SK-N-SH (cell line): ENCODE measurements around the gene CATSPERZ. TPM values are rescaled to one million over a fixed set of nuclear protein-coding genes. Genes with fewer than 3 reads are reported as not detected.

Experiments
- CHD2 ChIP-seq: fragments of 150-350 bp; IDR thresholded peaks from 2 replicates; pipeline ENCODE4 v1.6.1; 2018; ENCODE audit warnings: low read length; ENCODE audit not compliant: partially characterized antibody
- polyA plus RNA-seq, 3 experiments: library from polyadenylated mRNA; depleted of rRNA; stranded (reverse); fragments of >200 nt; gene quantifications; 2 replicates each; pipeline ENCODE4 v1.2.3, GENCODE V29; 2012
- small RNA-seq, 7 experiments: library from RNA; depleted of rRNA; stranded (forward); fragments of <200 nt; gene quantifications; one replicate each; pipeline ENCODE3, GENCODE V24; 2012
- TF ChIP-seq, protein P1 (sequence below): IDR thresholded peaks from 2 replicates; pipeline ENCODE4; 2012

The CATSPERZ gene
- polyA plus RNA-seq, 1 of the 3 experiments (the other 2 are of a cell fraction), result 0.54 TPM

DNA sequence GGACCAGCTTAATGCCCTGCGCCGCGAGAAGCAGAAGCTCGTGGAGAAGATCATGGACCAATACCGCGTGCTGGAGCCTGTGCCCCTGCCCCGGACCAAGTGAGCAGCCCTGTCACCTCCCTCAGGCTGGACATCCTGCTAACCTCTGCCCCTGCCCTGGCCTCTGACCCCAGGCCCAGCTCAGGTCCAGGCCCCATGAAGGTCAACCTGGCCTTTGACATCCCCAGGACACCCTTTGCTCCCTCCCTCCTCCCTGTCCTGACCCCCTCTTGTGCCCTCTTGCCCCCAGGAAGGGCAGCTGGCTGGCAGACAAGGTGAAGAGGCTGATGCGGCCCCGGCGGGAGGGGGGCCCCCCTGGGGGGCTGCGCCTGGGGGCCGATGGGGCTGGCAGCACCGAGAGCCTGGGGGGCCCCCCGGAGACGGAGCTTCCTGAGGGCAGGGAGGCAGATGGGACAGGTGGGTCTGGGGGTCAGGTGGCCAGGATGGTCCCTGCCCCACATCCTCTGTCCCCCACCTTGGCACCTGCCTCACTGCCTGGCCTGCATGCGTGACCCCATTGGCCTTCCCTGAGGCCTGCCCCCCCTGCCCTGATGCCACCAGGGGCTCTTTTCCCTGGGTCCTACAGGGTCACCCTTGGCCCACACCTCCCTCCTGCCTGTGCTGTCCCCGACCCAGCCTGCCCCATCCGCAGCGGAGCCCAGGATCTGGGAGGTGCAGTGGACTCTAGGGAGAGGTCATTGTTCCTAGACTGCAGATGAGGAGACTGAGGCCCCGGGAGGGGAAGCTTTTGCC is 53.8 kb downstream of the CATSPERZ start (continued):
- no peak for TF ChIP-seq CHD2
- TF ChIP-seq, protein P1, sequence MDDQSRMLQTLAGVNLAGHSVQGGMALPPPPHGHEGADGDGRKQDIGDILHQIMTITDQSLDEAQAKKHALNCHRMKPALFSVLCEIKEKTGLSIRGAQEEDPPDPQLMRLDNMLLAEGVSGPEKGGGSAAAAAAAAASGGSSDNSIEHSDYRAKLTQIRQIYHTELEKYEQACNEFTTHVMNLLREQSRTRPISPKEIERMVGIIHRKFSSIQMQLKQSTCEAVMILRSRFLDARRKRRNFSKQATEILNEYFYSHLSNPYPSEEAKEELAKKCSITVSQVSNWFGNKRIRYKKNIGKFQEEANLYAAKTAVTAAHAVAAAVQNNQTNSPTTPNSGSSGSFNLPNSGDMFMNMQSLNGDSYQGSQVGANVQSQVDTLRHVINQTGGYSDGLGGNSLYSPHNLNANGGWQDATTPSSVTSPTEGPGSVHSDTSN, result no peak

Small RNA genes within 50 kb of the gene (small RNA-seq; reads per million reads assigned to genes)
- gene MIR7155, result 0 reads per million in 7 experiments
- gene RF00019, result 0 reads per million in 7 experiments

Other genes with a start within 250 kb of the CATSPERZ start
- gene MACROD1, start 134.2 kb upstream of the CATSPERZ start, polyA plus RNA-seq (2012; rRNA removed), result 48.3 and 49.1 TPM in 2 replicates
- 163 TPM in 2 replicates for gene STIP1, start 114.2 kb upstream of the CATSPERZ start, polyA plus RNA-seq (2012; rRNA removed)
- 1.2 and 1.4 TPM in 2 replicates for gene FERMT3, start 93.6 kb upstream of the CATSPERZ start, polyA plus RNA-seq (2012; rRNA removed)
- 61.5 and 62.4 TPM in 2 replicates for gene TRPT1, start 74.2 kb upstream of the CATSPERZ start, polyA plus RNA-seq (2012; rRNA removed)
- gene NUDT22, start 74.1 kb upstream of the CATSPERZ start, polyA plus RNA-seq (2012; rRNA removed), result 72.7 and 74.0 TPM in 2 replicates
- 46.9 and 52.1 TPM in 2 replicates for gene DNAJC4, start 69.8 kb upstream of the CATSPERZ start, polyA plus RNA-seq (2012; rRNA removed)
- gene VEGFB, start 65.8 kb upstream of the CATSPERZ start, polyA plus RNA-seq (2012; rRNA removed), result 16.3 and 29.9 TPM in 2 replicates
- gene FKBP2, start 59.3 kb upstream of the CATSPERZ start, polyA plus RNA-seq (2012; rRNA removed), result 84.8 and 127 TPM in 2 replicates
- 373 and 523 TPM in 2 replicates for gene PPP1R14B, start 53.4 kb upstream of the CATSPERZ start, polyA plus RNA-seq (2012; rRNA removed)
- gene PLCB3, start 48.8 kb upstream of the CATSPERZ start, polyA plus RNA-seq (2012; rRNA removed), result 26.8 and 30.4 TPM in 2 replicates
- gene BAD, start 15.7 kb upstream of the CATSPERZ start, polyA plus RNA-seq (2012; rRNA removed), result 75.6 and 80.9 TPM in 2 replicates
- 29.9 and 32.9 TPM in 2 replicates for gene GPR137, start 14.5 kb upstream of the CATSPERZ start, polyA plus RNA-seq (2012; rRNA removed)
- gene KCNK4, start 9.1 kb upstream of the CATSPERZ start, polyA plus RNA-seq (2012; rRNA removed), result 0.13 and 0.16 TPM in 2 replicates
- 27.8 and 31.7 TPM in 2 replicates for gene ESRRA, start 5.2 kb downstream of the CATSPERZ start, polyA plus RNA-seq (2012; rRNA removed)
- gene TRMT112, start 17.2 kb downstream of the CATSPERZ start, polyA plus RNA-seq (2012; rRNA removed), result 649 and 699 TPM in 2 replicates
- 875 and 1,000 TPM in 2 replicates for gene PRDX5, start 17.8 kb downstream of the CATSPERZ start, polyA plus RNA-seq (2012; rRNA removed)
- 2.4 and 3.4 TPM in 2 replicates for gene CCDC88B, start 39.8 kb downstream of the CATSPERZ start, polyA plus RNA-seq (2012; rRNA removed)
- 43.4 and 44.7 TPM in 2 replicates for gene RPS6KA4, start 58.8 kb downstream of the CATSPERZ start, polyA plus RNA-seq (2012; rRNA removed)